ENCODE measurements around the gene EYA2. TPM values are rescaled to one million over a fixed set of nuclear protein-coding genes. Genes with fewer than 3 reads are reported as not detected.

Gene EYA2
- total RNA-seq, 2 donors from 2014 or later, result 30.0 to 31.0 TPM

DNA sequence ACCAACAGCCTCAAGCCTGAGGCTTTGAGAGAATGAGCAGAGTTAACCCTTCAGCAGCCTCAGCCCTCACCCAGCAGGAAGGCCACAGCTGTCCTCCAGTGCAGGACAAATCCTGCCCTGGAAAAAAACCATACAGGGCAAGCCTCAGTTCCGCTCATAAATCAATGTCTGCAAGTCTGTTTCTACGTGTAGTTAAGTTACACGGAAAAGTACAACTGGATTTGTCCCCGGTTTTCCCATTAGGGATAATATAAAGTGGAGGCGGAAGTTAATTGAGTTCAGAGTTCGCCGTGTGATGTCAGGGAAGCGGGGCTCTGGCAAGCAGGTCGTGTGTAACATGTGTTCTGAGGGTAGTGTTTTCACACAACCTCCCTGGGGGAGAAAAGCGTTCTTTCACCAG, 44.2 kb upstream of the EYA2 start:
- intact Hi-C loops (cut with DNase I), result no loop called here
- no peaks in the 10 kb centered on the region for H3K36me3 ChIP-seq
- H3K27ac ChIP-seq, result no peak overlapping the region
- no peak for TF ChIP-seq POLR2AphosphoS5 (IDR thresholded peaks at IDR 0.05)
- TF ChIP-seq, protein P1, sequence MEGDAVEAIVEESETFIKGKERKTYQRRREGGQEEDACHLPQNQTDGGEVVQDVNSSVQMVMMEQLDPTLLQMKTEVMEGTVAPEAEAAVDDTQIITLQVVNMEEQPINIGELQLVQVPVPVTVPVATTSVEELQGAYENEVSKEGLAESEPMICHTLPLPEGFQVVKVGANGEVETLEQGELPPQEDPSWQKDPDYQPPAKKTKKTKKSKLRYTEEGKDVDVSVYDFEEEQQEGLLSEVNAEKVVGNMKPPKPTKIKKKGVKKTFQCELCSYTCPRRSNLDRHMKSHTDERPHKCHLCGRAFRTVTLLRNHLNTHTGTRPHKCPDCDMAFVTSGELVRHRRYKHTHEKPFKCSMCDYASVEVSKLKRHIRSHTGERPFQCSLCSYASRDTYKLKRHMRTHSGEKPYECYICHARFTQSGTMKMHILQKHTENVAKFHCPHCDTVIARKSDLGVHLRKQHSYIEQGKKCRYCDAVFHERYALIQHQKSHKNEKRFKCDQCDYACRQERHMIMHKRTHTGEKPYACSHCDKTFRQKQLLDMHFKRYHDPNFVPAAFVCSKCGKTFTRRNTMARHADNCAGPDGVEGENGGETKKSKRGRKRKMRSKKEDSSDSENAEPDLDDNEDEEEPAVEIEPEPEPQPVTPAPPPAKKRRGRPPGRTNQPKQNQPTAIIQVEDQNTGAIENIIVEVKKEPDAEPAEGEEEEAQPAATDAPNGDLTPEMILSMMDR (IDR thresholded peaks at IDR 0.05), result no peak
- TF ChIP-seq POLR2A (IDR thresholded peaks at IDR 0.05), result no peak
- H3K27me3 ChIP-seq (replicated peaks; ENCODE audit: insufficient read depth), result no peaks in the 10 kb centered on the region
- no peaks in the 10 kb centered on the region for H3K9me3 ChIP-seq
- WGBS, result 60% methylated on average over 10 of the region's 10 CpGs
- no peaks in the 10 kb centered on the region for H3K4me1 ChIP-seq (replicated peaks)
- no peak overlapping the region for H3K4me3 ChIP-seq
- DNase-seq (ENCODE audit: low spot score), result no peak

DNA sequence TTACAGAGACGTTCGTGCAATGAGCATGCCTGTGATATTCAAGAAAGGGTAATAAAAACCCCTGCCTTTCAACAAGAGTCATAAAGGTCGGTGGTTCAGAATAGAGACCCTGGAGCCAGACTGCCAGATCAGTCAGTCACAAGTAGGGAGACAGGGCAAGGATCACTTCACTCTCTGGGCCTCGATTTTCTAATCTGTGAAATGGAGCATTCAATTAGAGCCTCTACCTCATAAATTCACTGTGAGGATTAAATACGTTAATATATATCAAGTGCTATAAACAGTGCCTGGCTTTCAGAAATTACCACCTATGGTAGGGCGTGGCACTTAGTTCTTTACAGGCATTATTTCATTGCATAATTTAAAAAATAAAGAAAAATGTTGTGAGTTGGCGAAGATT, 43.7 kb upstream of the EYA2 start:
- 68% methylated on average over 7 of the region's 7 CpGs for WGBS
- Histone ChIP-seq H3K4me3 (no peak overlapping the region), H3K4me1 (replicated peaks) (no peaks in the 10 kb centered on the region), H3K27me3 (replicated peaks; ENCODE audit: insufficient read depth) (no peaks in the 10 kb centered on the region), H3K27ac (no peak overlapping the region), H3K36me3 (no peaks in the 10 kb centered on the region), H3K9me3 (no peaks in the 10 kb centered on the region)
- TF ChIP-seq POLR2AphosphoS5 (IDR thresholded peaks at IDR 0.05) (no peak), POLR2A (IDR thresholded peaks at IDR 0.05) (no peak)
- TF ChIP-seq, protein P1 (IDR thresholded peaks at IDR 0.05), result no peak
- no peak for DNase-seq (ENCODE audit: low spot score)
- intact Hi-C loops (cut with DNase I), result no loop called here

DNA sequence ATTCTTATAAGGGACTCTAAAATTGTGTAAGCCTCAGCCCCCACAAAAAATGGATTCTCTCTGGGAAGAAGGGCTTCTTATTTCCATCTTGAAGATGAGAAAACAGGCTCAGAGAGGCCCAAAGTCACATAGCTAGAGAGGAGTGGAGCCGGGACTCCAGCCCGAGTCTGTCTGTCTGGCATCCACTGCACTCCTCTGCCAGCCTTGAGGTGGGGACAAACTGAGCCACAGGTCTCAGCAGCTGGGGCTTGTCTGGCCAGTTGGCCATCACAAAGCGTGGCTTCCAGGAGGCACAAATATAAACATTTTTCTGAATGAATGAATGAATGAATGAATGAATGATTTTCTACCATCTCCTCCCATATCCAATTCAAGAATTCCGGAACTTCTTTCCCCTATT, 42.9 kb upstream of the EYA2 start:
- H3K27me3 ChIP-seq (replicated peaks; ENCODE audit: insufficient read depth), result no peaks in the 10 kb centered on the region
- no peak overlapping the region for H3K27ac ChIP-seq
- no peaks in the 10 kb centered on the region for H3K4me1 ChIP-seq (replicated peaks)
- TF ChIP-seq, protein P1 (IDR thresholded peaks at IDR 0.05), result no peak
- no peak for TF ChIP-seq POLR2AphosphoS5 (IDR thresholded peaks at IDR 0.05)
- no peak for TF ChIP-seq POLR2A (IDR thresholded peaks at IDR 0.05)
- H3K9me3 ChIP-seq, result no peaks in the 10 kb centered on the region
- H3K4me3 ChIP-seq, result no peak overlapping the region
- no peak for DNase-seq (ENCODE audit: low spot score)
- 91% methylated on average over 4 of the region's 4 CpGs for WGBS
- no peaks in the 10 kb centered on the region for H3K36me3 ChIP-seq
- intact Hi-C loops (cut with DNase I), result no loop called here

DNA sequence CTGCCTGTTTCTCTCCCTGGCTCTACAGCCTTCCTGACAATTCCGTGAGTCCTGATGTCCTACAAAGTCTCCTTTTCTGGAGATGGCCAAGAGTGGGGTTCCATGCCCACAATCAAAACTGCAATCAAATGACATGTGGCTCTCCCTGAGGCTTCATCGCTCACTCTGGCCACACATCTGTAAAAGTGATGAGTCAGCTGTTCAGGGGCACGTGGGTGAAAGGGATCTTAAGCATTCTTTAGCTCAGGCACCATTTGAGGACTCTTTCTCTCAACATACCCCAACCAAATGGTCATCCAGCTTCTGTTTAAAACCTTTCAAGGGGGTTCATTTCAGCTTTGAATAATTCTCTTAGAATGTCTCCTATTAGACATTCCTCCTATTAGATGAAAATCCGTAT, 42.3 kb upstream of the EYA2 start:
- no peaks in the 10 kb centered on the region for H3K36me3 ChIP-seq
- intact Hi-C loops (cut with DNase I), result no loop called here
- H3K27me3 ChIP-seq (replicated peaks; ENCODE audit: insufficient read depth), result no peaks in the 10 kb centered on the region
- H3K27ac ChIP-seq, result no peak overlapping the region
- no peak overlapping the region for H3K4me3 ChIP-seq
- H3K4me1 ChIP-seq (replicated peaks), result no peaks in the 10 kb centered on the region
- no peak for DNase-seq (ENCODE audit: low spot score)
- 80% methylated on average over 4 of the region's 4 CpGs for WGBS
- no peaks in the 10 kb centered on the region for H3K9me3 ChIP-seq
- TF ChIP-seq POLR2A (IDR thresholded peaks at IDR 0.05) (no peak), POLR2AphosphoS5 (IDR thresholded peaks at IDR 0.05) (no peak)
- TF ChIP-seq, protein P1 (IDR thresholded peaks at IDR 0.05), result no peak

DNA sequence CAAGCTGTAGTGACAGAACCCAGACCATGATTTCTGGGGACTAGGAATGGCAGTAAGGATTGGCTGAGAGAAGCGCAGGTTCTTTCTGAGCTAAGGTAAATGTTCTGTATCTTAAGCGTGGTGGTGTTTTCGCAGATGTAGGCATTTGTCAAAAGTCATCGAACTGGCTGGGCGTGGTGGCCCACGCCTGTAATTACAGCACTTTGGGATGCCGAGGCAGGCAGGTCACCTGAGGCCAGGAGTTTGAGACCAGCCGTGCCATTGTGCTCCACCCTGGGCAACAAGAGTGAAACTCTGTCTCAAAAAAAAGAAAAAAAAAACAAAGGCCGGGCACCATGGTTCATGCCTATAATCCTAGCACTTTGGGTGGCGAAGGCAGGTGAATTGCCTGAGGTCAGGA, 40.7 kb upstream of the EYA2 start:
- intact Hi-C loops (cut with DNase I), result no loop called here
- no peaks in the 10 kb centered on the region for H3K27me3 ChIP-seq (replicated peaks; ENCODE audit: insufficient read depth)
- 89% methylated on average over 10 of the region's 10 CpGs for WGBS

More for the DNA sequence above, 40.7 kb upstream of the EYA2 start:
- TF ChIP-seq, protein P1 (IDR thresholded peaks at IDR 0.05), result no peak
- TF ChIP-seq POLR2A (IDR thresholded peaks at IDR 0.05) (no peak), POLR2AphosphoS5 (IDR thresholded peaks at IDR 0.05) (no peak)
- no peak overlapping the region for H3K27ac ChIP-seq
- no peak for DNase-seq (ENCODE audit: low spot score)
- H3K4me1 ChIP-seq (replicated peaks), result no peaks in the 10 kb centered on the region
- H3K36me3 ChIP-seq, result no peaks in the 10 kb centered on the region
- no peak overlapping the region for H3K4me3 ChIP-seq
- no peaks in the 10 kb centered on the region for H3K9me3 ChIP-seq

Data from prostate gland (tissue), 2 donors.